Activated CD8-positive, alpha-beta T cell treated with anti-CD3 and anti-CD28 coated beads for 36 hours (primary cell): ENCODE data around the gene CORO6. TPM values are rescaled to one million over a fixed set of nuclear protein-coding genes. Genes with fewer than 3 reads are reported as not detected.

ENCODE experiments used
- ATAC-seq: fragments of 200-7000 bp; cut with Tn5 transposase; one replicate; pipeline ENCODE4 v1.10.0; 2021; ENCODE audit warnings: mild to moderate bottlenecking, moderate library complexity
- CTCF ChIA-PET: fragments of 350-600 bp; sonication (Branson Sonifier 250); formaldehyde crosslinking; loops from one replicate; lab custom pipeline; 2021; ENCODE audit warnings: antibody characterized with exemption; lab: Charles Lee
- POLR2A ChIA-PET: fragments of 350-600 bp; sonication (Branson Sonifier 250); formaldehyde crosslinking; loops from one replicate; lab custom pipeline; 2021; ENCODE audit warnings: antibody characterized with exemption; lab: Charles Lee
- DNase-seq: peaks from one replicate; pipeline ENCODE4 v3.0.0-alpha.2; 2020
- H3K27ac Mint-ChIP-seq: one replicate; pipeline ENCODE4 v1.8.0; 2021; ENCODE audit warnings: mild to moderate bottlenecking, mixed read lengths
- H3K27me3 Mint-ChIP-seq: one replicate; pipeline ENCODE4 v1.8.0; 2021; ENCODE audit warnings: mixed read lengths
- H3K36me3 Mint-ChIP-seq: one replicate; pipeline ENCODE4 v1.8.0; 2021; ENCODE audit warnings: low read depth, mixed read lengths
- H3K4me1 Mint-ChIP-seq: one replicate; pipeline ENCODE4 v1.8.0; 2021; ENCODE audit warnings: low read depth, mixed read lengths
- H3K4me3 Mint-ChIP-seq: one replicate; pipeline ENCODE4 v1.8.0; 2021; ENCODE audit warnings: mild to moderate bottlenecking, moderate library complexity, mixed read lengths
- H3K9me3 Mint-ChIP-seq: one replicate; pipeline ENCODE4 v1.8.0; 2021; ENCODE audit warnings: mixed read lengths
- intact Hi-C: fragments of 100-400 bp; cut with micrococcal nuclease; formaldehyde crosslinking; loops from one replicate; pipeline ENCODE4 v1.10.0; 2022
- total RNA-seq, 2 experiments: library from RNA; stranded (reverse); gene quantifications; one replicate each; pipeline ENCODE4 v1.2.3, GENCODE V29; 2021
- TF ChIP-seq, protein P1 (sequence below): fragments of 200-600 bp; IDR thresholded peaks from one replicate; pipeline ENCODE4 v1.8.0; 2022; ENCODE audit warnings: antibody characterized with exemption, mild to moderate bottlenecking

Gene CORO6
- total RNA-seq, 2 experiments from 2014 or later, result 11.6 to 13.0 TPM

DNA sequence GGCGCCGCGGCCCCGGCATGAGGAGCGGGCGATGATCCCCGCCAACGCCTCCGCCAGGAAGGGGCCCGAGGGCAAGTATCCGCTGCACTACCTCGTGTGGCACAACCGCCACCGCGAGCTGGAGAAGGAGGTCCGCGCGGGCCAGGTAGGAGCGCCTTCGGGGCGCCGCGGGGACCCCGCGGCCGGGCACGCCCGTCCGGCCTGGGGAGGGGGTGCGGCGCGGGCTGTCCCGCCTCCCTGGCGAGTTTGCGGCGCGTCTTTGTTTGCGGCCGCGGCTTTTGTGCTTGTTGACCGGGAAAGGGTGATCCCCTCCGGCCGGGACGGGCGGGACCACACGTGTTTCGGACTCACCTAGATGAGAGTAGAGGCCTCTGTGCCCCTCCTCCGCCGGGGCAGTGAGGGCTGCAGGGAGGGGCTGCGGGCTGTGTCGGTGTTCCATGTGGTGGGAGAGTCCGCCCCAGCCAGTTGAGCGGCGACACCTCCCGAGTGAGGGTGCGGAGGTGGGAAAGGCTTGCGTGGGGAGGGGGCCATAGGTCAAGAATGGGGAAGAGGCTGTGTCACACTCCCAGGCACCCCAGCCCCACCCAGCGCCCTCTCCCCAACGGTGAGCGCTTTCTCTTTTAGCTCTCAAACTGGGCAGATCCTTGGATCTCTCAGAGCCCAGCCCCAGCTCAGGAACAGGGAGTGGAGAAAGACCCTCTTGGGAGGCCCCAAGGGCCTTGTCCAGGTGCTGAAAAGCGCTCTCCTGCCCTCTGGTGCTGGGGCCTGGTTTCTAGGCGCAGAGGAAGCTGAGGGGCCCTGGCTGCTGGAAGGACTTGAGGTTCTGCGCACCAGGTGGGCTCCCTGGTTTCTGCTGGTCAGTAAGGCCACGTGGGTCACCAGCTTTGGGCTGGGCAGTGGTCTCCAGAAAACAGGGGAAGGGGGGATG lies 28.9 kb downstream of the CORO6 start:
- ATAC-seq (no peak), DNase-seq (peak; percentile 67)
- no peak overlapping the region for H3K27ac Mint-ChIP-seq
- no peaks in the 10 kb centered on the region for H3K27me3 Mint-ChIP-seq
- H3K36me3 Mint-ChIP-seq, result no peaks in the 10 kb centered on the region
- peak overlapping the region; percentile 77 for H3K4me3 Mint-ChIP-seq
- POLR2A ChIA-PET, result interaction anchor here (0.8 to 1.5 kb wide), 6 partner anchors 12 to 25 kb away, joined by 3 to 5 read pairs (median 4); partner anchors contain the start of gene TP53I13
- H3K9me3 Mint-ChIP-seq, result no peaks in the 10 kb centered on the region
- TF ChIP-seq, protein P1, sequence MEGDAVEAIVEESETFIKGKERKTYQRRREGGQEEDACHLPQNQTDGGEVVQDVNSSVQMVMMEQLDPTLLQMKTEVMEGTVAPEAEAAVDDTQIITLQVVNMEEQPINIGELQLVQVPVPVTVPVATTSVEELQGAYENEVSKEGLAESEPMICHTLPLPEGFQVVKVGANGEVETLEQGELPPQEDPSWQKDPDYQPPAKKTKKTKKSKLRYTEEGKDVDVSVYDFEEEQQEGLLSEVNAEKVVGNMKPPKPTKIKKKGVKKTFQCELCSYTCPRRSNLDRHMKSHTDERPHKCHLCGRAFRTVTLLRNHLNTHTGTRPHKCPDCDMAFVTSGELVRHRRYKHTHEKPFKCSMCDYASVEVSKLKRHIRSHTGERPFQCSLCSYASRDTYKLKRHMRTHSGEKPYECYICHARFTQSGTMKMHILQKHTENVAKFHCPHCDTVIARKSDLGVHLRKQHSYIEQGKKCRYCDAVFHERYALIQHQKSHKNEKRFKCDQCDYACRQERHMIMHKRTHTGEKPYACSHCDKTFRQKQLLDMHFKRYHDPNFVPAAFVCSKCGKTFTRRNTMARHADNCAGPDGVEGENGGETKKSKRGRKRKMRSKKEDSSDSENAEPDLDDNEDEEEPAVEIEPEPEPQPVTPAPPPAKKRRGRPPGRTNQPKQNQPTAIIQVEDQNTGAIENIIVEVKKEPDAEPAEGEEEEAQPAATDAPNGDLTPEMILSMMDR, result peak; percentile 37
- peaks cover 38% of the 10 kb centered on the region for H3K4me1 Mint-ChIP-seq
- CTCF ChIA-PET, result interaction anchor here (0.6 to 5.1 kb wide), 9 partner anchors 8 to 336 kb away, joined by 3 to 124 read pairs (median 3); partner anchors contain the start of genes ABHD15, SSH2 and TP53I13
- intact Hi-C loops, result no loop called here

DNA sequence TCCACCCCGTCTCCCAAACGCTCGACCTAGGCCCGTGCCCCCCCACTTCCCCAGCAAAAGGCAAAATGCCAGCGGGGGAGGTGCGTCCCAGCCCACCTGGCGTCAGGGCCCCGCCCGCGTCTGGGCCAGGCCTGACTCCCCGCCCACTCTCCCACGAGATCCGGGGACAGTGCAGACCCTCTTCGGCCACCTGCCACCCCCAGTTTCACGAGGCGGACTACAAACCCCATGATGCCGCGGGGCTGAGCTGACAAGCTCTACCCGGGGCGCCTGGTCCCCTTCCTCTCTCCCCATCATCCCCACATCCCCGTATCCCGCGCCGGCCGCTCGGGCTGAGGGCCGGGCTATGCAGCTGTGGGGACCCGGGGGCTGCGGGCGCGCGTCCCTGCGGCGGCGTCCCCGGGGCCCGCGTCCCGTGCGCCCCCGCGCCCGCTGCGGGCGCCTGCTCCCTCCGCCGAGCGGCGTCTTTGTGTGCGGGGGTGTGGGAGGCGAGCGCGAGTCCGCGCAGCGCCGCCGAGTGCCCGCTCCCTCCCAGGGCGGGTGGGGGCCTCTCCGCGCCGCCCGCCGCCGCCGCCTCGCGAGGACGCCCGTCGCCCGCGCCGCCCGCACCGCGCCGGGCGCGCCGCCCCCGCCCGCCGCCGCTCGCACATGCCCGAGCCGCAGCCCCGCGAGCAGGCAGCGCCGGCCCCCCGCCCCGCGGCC lies 29.7 kb downstream of the CORO6 start, which contains the start of gene ANKRD13B:
ANKRD13B (plus strand) TSS at position 283 of the 702 bp plus-strand sequence. CDS start 490 bp downstream, outside the sequence.
- ChIA-PET CTCF (interaction anchor here (0.8 to 5.1 kb wide), 12 partner anchors 9 to 338 kb away, joined by 3 to 124 read pairs (median 6); partner anchors contain the start of genes ABHD15, SSH2 and TP53I13), POLR2A (interaction anchor here (0.7 to 3.0 kb wide), 5 partner anchors 12 to 26 kb away, joined by 3 to 32 read pairs (median 4); partner anchors contain the start of gene ABHD15)
- intact Hi-C loops, result no loop called here
- Mint-ChIP-seq H3K27me3 (no peaks in the 10 kb centered on the region), H3K9me3 (no peaks in the 10 kb centered on the region), H3K27ac (no peak within 1 kb of the TSS), H3K4me1 (peaks cover 41% of the 10 kb centered on the region), H3K36me3 (no peaks in the 10 kb centered on the region), H3K4me3 (peak within 1 kb of the TSS; percentile 84)
- DNase-seq (peak; percentile 72), ATAC-seq (no peak)
- TF ChIP-seq, protein P1, result no peak

DNA sequence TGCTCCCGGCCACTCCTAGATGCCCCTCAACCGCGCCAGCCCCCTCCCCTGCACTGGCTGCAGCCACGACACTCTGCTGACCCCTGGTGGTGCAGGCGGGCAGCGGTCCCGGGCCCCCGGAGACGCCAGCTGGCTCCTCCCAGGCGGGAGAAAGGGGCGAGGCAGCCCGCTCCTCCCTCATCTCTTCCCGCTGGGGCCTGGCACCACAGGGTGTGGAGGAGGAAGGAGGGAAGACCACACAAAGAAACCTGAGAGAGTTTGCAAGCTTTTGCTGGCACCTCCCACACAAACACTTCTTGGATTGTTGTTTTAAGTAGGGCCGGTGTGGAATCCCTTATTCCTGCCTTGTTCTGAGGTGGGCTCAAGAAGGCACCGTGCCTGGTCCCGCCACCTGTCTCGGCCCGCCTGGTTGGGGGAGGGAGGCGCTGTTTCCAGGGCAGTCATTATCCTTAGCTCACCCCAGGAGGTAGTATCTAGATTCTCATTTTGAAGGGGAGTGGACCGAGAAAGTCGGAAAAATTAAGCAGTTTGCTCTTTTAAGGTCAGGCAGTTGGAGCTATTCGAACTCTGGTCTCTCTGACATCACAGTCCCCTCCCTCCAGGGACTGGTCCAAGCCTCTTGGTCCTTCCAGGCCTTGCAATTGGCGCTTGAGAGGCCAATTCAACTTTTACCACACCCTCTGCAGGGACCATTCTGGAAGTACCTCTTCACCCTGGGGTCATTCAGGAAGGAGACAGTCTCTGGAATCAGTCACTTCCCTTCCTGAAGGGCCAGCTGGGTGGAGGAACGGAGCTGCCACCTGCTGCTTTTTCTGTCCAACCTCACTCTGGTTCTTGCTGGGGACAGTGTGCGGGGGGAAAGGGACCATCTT lies 30.7 kb downstream of the CORO6 start:
- intact Hi-C loops, result no loop called here
- no peaks in the 10 kb centered on the region for H3K9me3 Mint-ChIP-seq
- H3K27ac Mint-ChIP-seq, result peak overlapping the region; percentile 87

More for the DNA sequence above, 30.7 kb downstream of the CORO6 start:
- ATAC-seq (peak; percentile 44), DNase-seq (peak; percentile 85)
- no peaks in the 10 kb centered on the region for H3K27me3 Mint-ChIP-seq
- ChIA-PET POLR2A (interaction anchor here (0.6 to 3.0 kb wide), 10 partner anchors 11 to 339 kb away, joined by 3 to 32 read pairs (median 4); partner anchors contain the start of gene ABHD15), CTCF (interaction anchor here (0.8 to 5.1 kb wide), 19 partner anchors 8 to 339 kb away, joined by 3 to 124 read pairs (median 4); partner anchors contain the start of genes ABHD15, SSH2 and TP53I13)
- H3K4me1 Mint-ChIP-seq, result peaks cover 51% of the 10 kb centered on the region
- H3K4me3 Mint-ChIP-seq, result peak overlapping the region; percentile 84
- TF ChIP-seq, protein P1, result peak; percentile 94
- H3K36me3 Mint-ChIP-seq, result no peaks in the 10 kb centered on the region
